AG04450 (cell line): ENCODE data around the gene ZCCHC8. TPM values are rescaled to one million over a fixed set of nuclear protein-coding genes. Genes with fewer than 3 reads are reported as not detected.
"Not testable (repeated sequence)": the region's sequence is repeated elsewhere in the genome, so short reads cannot be mapped to it uniquely, and the experiment has no call there.

Source experiments
- CTCF ChIA-PET: fragments of 300-600, 350-600 bp; formaldehyde crosslinking; extraction: SDS; loops from one replicate; lab custom pipeline; 2022; ENCODE audit warnings: antibody characterized with exemption, inconsistent platforms; lab: Charles Lee
- POLR2A ChIA-PET: fragments of 350-600 bp; formaldehyde crosslinking; extraction: SDS; loops from one replicate; lab custom pipeline; 2021; ENCODE audit warnings: antibody characterized with exemption, inconsistent platforms; lab: Yijun Ruan, JAX
- DNase-seq: peaks from one replicate; pipeline ENCODE4 v3.0.0-alpha.2; 2011; ENCODE audit warnings: low read depth, low spot score
- H3K27ac ChIP-seq: one replicate; pipeline ENCODE4 v1.5.1; 2012; ENCODE audit warnings: low read depth, low read length, control low read depth
- H3K27me3 ChIP-seq: one replicate; pipeline ENCODE4 v1.6.0; 2012; ENCODE audit warnings: low read length; ENCODE audit not compliant: control insufficient read depth, insufficient read depth
- H3K4me3 ChIP-seq: 2 replicates; pipeline ENCODE4 v1.5.1; 2011; ENCODE audit warnings: mild to moderate bottlenecking, low read depth, low read length, control low read depth
- H3K9me3 ChIP-seq: 2 replicates; pipeline ENCODE4 v1.5.1; 2012; ENCODE audit warnings: low read length; ENCODE audit not compliant: control insufficient read depth, insufficient read depth
- polyA plus RNA-seq: library from polyadenylated mRNA; depleted of rRNA; stranded (reverse); fragments of >200 nt; gene quantifications from 2 replicates; pipeline ENCODE4 v1.2.3, GENCODE V29; 2011
- TF ChIP-seq, protein P1 (sequence below): IDR thresholded peaks from 2 replicates; pipeline ENCODE4 v1.5.1; 2011; ENCODE audit warnings: low read depth, low read length, control low read depth, inconsistent platforms

The ZCCHC8 gene
- polyA plus RNA-seq, 1 experiment = 16.6 TPM

GRCh38 chr12:122495258-122495657 is 5.5 kb downstream of the ZCCHC8 start:
- POLR2A ChIA-PET = no interaction called here
- CTCF ChIA-PET = no interaction called here
- Histone ChIP-seq H3K27me3 (no peaks in the 10 kb centered on the region), H3K4me3 (no peak overlapping the region), H3K27ac (no peak overlapping the region), H3K9me3 (no peaks in the 10 kb centered on the region)
- DNase-seq = no peak
- TF ChIP-seq, protein P1, sequence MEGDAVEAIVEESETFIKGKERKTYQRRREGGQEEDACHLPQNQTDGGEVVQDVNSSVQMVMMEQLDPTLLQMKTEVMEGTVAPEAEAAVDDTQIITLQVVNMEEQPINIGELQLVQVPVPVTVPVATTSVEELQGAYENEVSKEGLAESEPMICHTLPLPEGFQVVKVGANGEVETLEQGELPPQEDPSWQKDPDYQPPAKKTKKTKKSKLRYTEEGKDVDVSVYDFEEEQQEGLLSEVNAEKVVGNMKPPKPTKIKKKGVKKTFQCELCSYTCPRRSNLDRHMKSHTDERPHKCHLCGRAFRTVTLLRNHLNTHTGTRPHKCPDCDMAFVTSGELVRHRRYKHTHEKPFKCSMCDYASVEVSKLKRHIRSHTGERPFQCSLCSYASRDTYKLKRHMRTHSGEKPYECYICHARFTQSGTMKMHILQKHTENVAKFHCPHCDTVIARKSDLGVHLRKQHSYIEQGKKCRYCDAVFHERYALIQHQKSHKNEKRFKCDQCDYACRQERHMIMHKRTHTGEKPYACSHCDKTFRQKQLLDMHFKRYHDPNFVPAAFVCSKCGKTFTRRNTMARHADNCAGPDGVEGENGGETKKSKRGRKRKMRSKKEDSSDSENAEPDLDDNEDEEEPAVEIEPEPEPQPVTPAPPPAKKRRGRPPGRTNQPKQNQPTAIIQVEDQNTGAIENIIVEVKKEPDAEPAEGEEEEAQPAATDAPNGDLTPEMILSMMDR = no peak

- DNase-seq, H3K27me3 ChIP-seq, H3K4me3 ChIP-seq, H3K27ac ChIP-seq, H3K9me3 ChIP-seq, POLR2A ChIA-PET: not testable (repeated sequence)
- CTCF ChIA-PET = interaction anchor here (1.2 to 2.0 kb wide), 2 partner anchors 22 to 137 kb away, joined by 3 to 9 read pairs; no protein-coding TSS in a partner anchor
These were observed 7.5 kb downstream of the ZCCHC8 start for GRCh38 chr12:122493222-122493621.

GRCh38 chr12:122491991-122492390 is 8.7 kb downstream of the ZCCHC8 start:
- no peak for DNase-seq
- H3K4me3 ChIP-seq = no peak overlapping the region
- POLR2A ChIA-PET = no interaction called here
- no peaks in the 10 kb centered on the region for H3K27me3 ChIP-seq
- H3K9me3 ChIP-seq = no peaks in the 10 kb centered on the region
- peak overlapping the region; percentile 47 for H3K27ac ChIP-seq
- TF ChIP-seq, protein P1 = no peak
- CTCF ChIA-PET = interaction anchor here (1.2 to 2.1 kb wide), 2 partner anchors 20 kb away, joined by 3 to 13 read pairs; no protein-coding TSS in a partner anchor

DNA sequence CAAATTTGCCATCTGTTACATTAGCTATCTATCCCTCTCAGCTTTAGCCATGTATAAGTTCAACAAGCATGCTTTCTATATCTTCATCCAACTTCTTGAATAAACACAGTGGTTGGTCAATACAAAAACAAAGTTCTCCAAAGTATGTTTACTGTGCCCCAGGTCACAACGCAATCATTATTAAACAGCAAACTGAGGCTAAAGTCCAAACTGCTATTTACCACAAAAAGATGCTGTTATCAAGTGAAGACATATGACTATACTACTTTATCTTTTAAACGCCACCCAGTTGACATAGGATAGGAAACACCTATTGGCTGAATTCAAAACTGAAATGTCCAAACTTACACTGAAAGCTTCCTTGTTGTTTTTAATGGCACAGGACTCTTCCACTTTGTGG is 11.7 kb downstream of the ZCCHC8 start:
- DNase-seq = no peak
- TF ChIP-seq, protein P1 = no peak
- CTCF ChIA-PET = interaction anchor here (0.6 to 1.4 kb wide), 4 partner anchors 9 to 272 kb away, joined by 3 to 7 read pairs (median 4); partner anchors contain the start of gene ZCCHC8
- POLR2A ChIA-PET = interaction anchor here (1.5 kb wide), 1 partner anchor 12 kb away, joined by 5 read pairs; the partner anchor contains the start of gene ZCCHC8
- Histone ChIP-seq H3K4me3 (no peak overlapping the region), H3K27ac (no peak overlapping the region), H3K27me3 (no peaks in the 10 kb centered on the region), H3K9me3 (no peaks in the 10 kb centered on the region)

DNA sequence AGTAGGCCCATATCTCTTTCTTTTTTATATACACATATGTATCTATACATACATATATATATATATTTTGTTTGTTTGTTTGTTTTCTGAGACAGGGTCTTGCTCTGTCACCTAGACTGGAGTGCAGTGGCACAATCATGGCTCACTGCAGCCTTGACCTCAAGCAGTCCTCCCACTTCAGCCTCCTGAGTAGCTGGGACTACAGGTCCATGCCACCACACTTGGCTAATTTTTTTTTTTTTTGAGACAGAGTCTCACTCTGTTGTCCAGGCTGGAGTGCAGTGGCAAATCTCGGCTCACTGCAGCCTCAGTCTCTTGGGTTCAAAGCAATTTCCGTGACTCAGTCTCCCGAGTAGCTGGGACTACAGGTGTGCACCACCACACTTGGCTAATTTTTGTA is 12.9 kb downstream of the ZCCHC8 start:
- POLR2A ChIA-PET = not testable (repeated sequence)

DNA sequence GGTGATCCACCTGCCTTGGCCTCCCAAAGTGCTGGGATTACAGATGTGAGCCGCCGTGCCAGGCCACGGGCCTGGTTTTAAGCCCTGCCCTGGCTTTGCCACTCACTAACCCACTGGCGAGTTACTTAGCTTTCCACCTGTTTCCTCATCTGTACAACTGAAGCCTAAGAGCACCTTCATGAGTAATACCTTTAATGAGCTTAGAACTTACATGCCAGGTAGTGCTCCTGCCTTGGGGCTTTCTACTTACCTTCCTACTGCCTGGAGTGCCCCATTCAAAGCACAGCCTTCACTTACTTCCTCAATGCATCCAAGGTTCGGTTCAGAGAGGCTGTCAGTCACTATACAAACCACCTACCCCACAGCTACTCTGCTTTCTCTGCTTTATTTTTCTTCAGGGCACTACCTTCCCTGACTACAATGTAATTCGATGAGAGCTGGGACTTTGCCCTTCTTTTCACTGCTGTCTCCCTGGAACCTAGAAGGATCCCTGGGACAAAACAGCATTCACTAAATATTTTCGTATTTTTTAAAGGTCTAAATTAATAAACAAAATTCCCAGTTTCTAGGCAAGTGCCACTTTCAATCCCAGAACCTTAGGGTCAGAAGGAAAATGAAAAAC is 13.8 kb downstream of the ZCCHC8 start:
- TF ChIP-seq, protein P1 = no peak
- H3K4me3 ChIP-seq = no peak overlapping the region
- CTCF ChIA-PET = interaction anchor here (0.6 to 2.1 kb wide), 4 partner anchors 11 to 87 kb away, joined by 3 to 10 read pairs (median 4); no protein-coding TSS in a partner anchor
- no peak for DNase-seq
- H3K9me3 ChIP-seq = no peaks in the 10 kb centered on the region
- POLR2A ChIA-PET = no interaction called here
- H3K27me3 ChIP-seq = no peaks in the 10 kb centered on the region
- no peak overlapping the region for H3K27ac ChIP-seq

More for the DNA sequence above, 12.9 kb downstream of the ZCCHC8 start:
- CTCF ChIA-PET, H3K4me3 ChIP-seq, H3K9me3 ChIP-seq, H3K27me3 ChIP-seq, H3K27ac ChIP-seq, DNase-seq: not testable (repeated sequence)

- POLR2A ChIA-PET, H3K4me3 ChIP-seq, H3K9me3 ChIP-seq, H3K27ac ChIP-seq, H3K27me3 ChIP-seq, DNase-seq: not testable (repeated sequence)
- CTCF ChIA-PET = interaction anchor here (0.6 to 2.1 kb wide), 5 partner anchors 12 to 88 kb away, joined by 3 to 10 read pairs (median 4); no protein-coding TSS in a partner anchor
These were observed 14.4 kb downstream of the ZCCHC8 start for GRCh38 chr12:122486360-122486759.

- CTCF ChIA-PET = interaction anchor here (1.2 to 1.7 kb wide), 2 partner anchors 13 to 86 kb away, joined by 4 to 5 read pairs; no protein-coding TSS in a partner anchor
- H3K4me3 ChIP-seq, DNase-seq, H3K27ac ChIP-seq, H3K27me3 ChIP-seq, H3K9me3 ChIP-seq, POLR2A ChIA-PET: not testable (repeated sequence)
These were observed 16.3 kb downstream of the ZCCHC8 start for GRCh38 chr12:122484385-122484784.
